DMS79 treated with DMSO at 0.1 percent for 48 hours (cell line): ENCODE results near the gene MAP4K5.
"Not testable (repeated sequence)": the region's sequence is repeated elsewhere in the genome, so short reads cannot be mapped to it uniquely, and the experiment has no call there.

Experiments
- DNase-seq: peaks from one replicate; lab custom pipeline; 2025; lab: John Stamatoyannopoulos, UW

MAP4K5 gene

DNA sequence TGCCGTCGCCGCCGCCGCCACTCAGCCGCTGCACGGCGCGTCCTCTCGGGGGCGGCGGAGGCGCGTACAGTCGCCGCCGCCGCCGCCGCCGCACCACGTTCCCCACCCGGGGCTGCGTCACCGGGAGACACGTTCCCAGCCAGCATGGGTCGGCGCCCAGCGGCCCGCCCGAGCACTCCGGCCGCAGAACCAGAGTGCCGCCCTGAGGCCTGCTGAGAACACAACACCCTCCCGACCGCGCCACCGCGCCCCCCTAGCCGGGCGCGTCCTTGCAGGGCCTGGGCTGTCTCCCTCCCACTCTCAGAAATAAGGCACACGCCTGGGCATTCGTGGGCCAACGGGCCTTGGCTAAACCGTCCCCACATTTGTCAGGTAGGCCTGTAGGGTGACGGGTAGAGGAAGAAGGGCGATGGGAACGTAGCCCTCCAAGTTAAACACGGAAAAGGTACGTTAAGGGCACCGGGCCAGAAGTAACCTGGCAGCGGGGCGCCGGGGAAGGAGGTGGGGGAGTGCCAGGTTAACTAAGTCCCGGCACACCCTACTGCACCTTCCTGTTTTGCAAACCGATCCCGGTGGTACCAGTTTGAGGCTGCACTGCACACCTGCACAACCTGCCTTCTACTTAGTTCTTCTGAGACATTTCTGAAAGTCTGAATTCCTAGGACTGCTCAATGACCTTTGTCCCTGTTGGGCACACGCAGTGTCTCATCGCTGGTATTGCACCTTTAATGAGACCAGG lies at the start of gene MAP4K5:
MAP4K5 (minus strand) TSS at position 68 of the 739 bp plus-strand sequence. CDS start 520 bp downstream, outside the sequence.
- DNase-seq = peak; percentile 92

DNA sequence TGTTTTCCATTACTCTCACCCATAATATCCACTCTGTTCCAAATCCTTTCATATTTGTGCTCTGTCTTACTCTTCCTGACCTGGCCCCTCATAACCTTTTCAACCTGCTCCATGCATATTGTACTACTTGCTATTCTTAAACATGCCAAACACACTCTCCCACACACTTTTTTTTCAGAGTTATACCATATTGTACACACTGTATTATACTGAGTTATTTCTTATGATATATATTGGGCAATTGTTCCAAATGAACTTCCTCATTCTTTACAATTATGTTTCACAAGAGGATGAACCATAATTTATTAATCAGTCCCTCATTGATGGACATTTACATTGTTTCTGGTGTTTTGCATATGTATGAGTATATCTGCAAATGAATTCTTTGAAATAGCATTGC lies 46.1 kb upstream of the MAP4K5 start:
- DNase-seq = no peak

GRCh38 chr14:50577982-50578381 lies 45.6 kb upstream of the MAP4K5 start:
- no peak for DNase-seq

GRCh38 chr14:50575769-50576168 lies 43.4 kb upstream of the MAP4K5 start:
- no peak for DNase-seq

GRCh38 chr14:50573862-50574261 lies 41.5 kb upstream of the MAP4K5 start:
- no peak for DNase-seq

DNA sequence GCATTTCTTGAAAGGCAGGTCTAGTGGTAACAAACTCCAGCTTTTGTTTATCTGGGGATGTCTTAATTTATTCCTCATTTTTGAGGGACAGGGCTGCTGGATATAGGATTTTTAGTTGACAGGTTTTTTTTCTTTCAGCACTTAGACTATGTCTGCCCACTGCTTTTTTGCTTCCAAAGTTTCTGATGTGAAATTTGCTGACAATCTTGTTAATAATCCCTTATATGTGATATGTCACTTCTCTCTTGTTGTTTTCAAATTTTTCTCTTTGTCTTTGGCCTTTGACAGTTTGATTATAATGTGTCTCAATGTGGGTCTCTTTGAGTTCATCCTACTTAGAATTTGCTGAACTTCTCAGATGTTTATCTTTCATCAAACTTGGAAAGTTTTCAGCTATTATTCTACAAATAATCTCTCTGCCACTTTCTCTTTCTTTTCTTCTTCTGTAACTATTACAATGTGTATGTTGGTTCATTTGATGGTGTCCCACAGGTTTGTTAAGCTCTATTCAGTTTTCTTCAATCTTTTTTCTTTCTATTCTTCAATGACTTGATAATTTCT lies 37.4 kb upstream of the MAP4K5 start:
- DNase-seq = no peak

DNA sequence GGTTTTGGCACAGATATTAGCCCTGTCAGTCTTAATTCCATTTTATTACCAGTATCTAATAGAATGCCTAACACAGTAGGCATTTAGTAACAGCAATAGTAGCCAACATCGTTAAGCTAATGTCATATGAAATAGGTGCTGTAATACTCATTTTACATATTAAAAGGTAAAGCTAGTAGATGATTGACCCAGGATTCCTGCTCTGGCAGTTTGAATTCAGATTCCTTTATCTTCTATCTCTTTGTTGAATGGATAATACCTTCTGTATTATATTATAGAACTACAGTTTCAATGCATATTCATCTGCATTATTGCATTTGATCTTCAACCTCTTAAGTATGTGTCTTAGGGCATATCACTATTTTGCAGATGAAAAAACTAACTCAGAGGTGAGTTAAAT lies 30.5 kb upstream of the MAP4K5 start:
- DNase-seq = no peak

- peak; percentile 93 for DNase-seq
These were observed 28.5 kb upstream of the MAP4K5 start for GRCh38 chr14:50560931-50561285.

- DNase-seq = peak; percentile 88
These were observed 27.9 kb upstream of the MAP4K5 start, which contains the start of gene ATL1 for GRCh38 chr14:50559990-50560930. Gene ATL1 (plus strand): TSS chr14:50560145. CDS start chr14:50560266, 121 bp downstream.

DNA sequence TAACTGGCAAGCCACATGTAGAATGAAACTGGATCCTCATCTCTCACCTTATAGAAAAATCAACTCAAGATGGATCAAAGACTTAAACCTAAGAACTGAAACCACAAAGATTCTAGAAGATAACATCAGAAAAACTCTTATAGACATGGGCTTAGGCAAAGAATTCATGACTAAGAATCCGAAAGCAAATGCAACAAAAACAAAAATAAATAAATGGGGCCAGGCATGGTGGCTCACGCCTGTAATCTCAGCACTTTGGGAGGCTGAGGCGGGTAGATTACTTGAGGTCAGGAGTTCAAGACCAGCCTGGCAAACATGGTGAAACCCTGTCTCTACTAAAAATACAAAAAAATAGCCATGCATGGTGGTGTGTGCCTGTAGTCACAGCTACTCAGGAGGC lies 20.4 kb upstream of the MAP4K5 start:
- DNase-seq = not testable (repeated sequence)

DNA sequence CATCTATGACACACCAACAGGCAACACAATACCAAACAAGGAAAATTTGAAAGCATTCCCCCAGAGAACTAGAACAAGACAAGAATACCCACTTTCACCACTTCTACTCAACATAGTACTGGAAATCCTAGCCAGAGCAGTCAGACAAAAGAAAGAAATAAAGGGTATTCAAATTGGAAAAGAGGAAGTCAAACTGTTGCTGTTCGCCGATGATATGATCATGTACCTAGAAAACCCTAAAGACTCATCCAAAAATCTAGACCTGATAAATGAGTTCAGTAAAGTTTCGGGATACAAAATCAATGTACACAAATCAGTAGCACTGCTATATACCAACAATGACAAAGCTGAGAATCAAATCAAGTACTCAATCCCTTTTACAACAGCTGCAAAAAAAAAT lies 19.5 kb upstream of the MAP4K5 start:
- DNase-seq = no peak

GRCh38 chr14:50550294-50550693 lies 17.9 kb upstream of the MAP4K5 start:
- no peak for DNase-seq

DNA sequence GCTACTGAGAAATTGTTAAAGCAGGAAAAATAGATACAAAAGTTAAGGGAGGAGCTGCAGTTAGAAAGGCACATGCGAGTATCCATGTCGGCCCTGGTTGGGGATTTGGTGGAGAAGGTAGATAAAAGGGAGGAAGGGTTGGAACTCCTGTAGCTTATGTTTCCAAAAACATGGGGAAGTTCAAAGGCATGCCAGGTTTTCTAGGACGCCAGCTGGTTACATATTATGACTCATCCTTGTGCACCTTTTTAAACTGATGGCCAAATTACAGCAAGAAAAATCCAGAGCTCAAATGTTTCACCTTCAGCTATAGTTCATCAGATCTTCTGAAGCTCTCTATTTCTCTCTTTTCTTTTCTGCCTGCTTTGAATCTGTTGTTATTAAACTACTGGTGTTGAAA lies 13.2 kb upstream of the MAP4K5 start:
- DNase-seq = no peak

GRCh38 chr14:50544911-50545310 lies 12.5 kb upstream of the MAP4K5 start:
- DNase-seq = no peak

- DNase-seq = peak; percentile 38
These were observed 10.6 kb upstream of the MAP4K5 start for GRCh38 chr14:50542941-50543418.

DNA sequence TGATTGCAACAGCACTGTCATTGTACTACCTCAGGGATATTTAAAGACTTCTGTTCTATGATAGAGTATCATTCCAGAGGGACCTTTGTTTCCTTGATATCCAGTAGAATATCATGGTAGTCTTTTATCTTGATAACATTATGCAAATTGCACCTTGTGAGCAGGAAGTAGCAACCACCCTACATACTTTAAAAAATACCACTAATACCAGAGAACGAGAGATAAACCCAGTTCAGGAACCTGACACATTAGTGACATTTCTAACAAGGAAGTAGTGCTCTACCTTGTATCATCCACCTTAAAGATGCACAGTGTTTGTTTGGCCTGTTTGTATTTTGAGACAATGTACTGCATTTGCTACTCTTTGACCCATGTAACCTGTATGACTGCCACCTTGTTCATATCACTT lies 8.8 kb upstream of the MAP4K5 start:
- DNase-seq = no peak

DNA sequence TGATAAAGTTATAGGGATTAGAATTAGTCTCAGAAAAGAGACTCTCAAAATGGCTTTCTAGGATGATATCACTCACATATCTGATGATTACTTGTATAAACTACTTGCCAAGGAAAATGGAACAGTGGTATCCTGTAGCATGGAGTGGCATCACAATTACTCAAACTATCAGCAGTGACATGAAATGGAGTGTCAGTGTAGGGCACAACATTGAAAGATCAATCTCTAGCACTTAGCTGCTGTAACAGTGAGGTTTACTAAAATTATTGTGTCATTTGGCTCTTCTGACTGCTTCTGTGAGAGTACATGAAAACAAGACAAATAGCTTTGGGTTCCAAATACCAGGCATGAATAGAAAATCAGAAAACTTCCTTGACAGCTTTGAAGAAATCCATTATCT lies 6.7 kb upstream of the MAP4K5 start:
- DNase-seq = no peak

GRCh38 chr14:50538034-50538433 lies 5.7 kb upstream of the MAP4K5 start:
- not testable (repeated sequence) for DNase-seq

- DNase-seq = no peak
These were observed 2.6 kb upstream of the MAP4K5 start for GRCh38 chr14:50534997-50535396.

DNA sequence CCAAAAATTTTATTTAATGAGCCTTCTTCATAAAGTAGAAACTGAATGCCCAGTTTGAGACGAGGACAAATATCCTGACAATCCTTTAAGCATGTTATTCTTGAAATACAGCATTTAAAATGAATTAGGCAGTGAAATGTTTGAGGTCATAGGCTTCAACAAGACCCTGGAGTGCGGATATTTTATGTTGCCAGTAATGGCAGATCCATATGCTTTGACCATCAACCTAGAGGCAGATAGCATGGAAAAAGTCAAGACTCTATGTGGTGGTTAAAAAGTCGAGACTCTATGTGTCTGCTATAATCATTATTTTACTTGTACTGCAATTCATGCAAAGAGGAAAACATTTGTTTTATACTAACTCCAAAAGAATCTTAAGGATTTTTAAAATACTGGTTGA lies 2.0 kb upstream of the MAP4K5 start:
- DNase-seq = no peak

- no peak for DNase-seq
These were observed 1.4 kb upstream of the MAP4K5 start for GRCh38 chr14:50533806-50534205.

GRCh38 chr14:50533241-50533705 lies 904 bp upstream of the MAP4K5 start:
- DNase-seq = no peak
